Superior temporal gyrus (tissue), 1 donor: ENCODE measurements around the gene PDLIM5.
"Not testable (repeated sequence)": the region's sequence is repeated elsewhere in the genome, so short reads cannot be mapped to it uniquely, and the experiment has no call there.

ENCODE experiments used
- DNase-seq: peaks from one replicate; pipeline ENCODE4 v3.0.0-alpha.2; 2016; ENCODE audit errors: extremely low spot score

PDLIM5 gene, protein sequence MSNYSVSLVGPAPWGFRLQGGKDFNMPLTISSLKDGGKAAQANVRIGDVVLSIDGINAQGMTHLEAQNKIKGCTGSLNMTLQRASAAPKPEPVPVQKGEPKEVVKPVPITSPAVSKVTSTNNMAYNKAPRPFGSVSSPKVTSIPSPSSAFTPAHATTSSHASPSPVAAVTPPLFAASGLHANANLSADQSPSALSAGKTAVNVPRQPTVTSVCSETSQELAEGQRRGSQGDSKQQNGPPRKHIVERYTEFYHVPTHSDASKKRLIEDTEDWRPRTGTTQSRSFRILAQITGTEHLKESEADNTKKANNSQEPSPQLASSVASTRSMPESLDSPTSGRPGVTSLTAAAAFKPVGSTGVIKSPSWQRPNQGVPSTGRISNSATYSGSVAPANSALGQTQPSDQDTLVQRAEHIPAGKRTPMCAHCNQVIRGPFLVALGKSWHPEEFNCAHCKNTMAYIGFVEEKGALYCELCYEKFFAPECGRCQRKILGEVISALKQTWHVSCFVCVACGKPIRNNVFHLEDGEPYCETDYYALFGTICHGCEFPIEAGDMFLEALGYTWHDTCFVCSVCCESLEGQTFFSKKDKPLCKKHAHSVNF

DNA sequence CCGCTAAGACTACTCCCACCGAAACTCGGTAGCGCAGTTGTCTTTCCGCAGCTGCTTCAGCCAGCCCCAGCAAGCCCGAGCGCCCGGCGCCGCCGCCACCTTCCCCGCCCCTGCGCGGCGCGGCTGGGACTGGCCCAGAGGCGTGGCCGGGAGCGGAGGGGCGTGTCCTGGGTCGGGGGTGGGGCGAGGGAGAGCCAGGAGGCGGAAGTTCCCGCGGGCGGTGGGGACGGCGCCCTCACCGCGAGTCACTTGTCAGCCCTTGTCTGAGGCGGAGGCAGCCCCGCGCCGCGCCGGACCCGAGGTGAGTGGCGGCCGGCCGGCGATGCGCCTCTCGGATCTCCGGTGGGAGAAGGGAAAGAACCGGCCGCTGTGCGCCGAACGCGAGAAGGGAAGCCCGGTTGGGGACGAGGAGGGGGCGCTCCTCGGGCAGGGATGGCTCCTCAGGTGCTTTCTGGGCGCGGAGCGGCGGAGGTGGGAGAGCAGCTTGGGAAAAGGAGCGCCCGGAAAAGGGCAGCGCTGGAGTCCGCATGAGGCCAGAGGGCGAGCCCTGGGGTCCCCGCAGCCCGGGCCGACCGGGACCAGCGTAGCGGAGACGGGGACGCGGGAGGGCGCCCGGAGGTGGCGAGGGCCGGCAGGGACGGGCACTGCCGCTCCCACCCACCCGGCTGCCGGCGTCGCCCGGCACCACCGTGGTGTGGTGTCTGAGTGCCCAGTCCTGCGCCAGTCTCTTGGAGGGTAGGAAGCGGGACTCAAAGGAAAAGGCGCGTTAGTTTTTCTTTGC lies at the start of gene PDLIM5:
Gene PDLIM5 (plus strand): TSS at position 248 of the 781 bp plus-strand sequence. CDS start 3,347 bp downstream, outside the sequence.
- peak; percentile 86 for DNase-seq

DNA sequence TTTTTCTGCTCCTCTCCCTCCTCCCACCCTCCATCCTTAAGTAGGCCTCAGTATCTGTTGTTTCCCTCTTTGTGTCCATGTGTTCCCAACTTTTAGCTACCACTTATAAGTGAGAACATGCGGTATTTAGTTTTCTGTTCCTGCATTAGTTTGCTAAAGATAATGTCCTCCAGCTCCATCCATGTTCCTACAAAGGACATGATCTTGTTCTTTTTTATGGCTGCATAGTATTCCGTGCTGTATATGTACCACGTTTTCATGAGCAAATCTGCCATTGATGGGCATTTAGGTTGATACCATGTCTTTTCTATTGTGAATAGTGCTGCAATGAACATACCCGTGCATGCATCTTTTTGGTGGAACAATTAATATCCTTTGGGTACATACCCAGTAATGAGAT lies 49.3 kb upstream of the PDLIM5 start:
- DNase-seq = not testable (repeated sequence)

DNA sequence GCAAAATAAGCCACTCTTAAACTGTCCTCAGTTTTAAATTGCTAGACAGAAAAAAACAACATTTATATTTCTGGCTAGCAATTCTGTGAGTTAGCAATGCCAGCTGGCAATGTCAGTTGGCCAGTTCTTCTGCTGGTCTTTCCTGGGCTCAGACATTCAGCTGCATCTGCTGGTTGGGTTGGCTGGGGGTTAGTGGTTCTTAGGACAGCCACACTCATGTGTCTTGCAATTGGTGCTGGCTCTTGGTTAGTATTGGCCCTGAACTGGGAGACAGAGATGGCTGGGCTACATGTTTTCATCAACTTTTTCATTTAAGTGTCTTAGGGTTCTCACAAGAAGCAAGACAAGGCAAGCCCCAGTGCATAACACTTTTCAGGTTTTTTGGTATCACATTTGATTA lies 48.0 kb upstream of the PDLIM5 start:
- no peak for DNase-seq

DNA sequence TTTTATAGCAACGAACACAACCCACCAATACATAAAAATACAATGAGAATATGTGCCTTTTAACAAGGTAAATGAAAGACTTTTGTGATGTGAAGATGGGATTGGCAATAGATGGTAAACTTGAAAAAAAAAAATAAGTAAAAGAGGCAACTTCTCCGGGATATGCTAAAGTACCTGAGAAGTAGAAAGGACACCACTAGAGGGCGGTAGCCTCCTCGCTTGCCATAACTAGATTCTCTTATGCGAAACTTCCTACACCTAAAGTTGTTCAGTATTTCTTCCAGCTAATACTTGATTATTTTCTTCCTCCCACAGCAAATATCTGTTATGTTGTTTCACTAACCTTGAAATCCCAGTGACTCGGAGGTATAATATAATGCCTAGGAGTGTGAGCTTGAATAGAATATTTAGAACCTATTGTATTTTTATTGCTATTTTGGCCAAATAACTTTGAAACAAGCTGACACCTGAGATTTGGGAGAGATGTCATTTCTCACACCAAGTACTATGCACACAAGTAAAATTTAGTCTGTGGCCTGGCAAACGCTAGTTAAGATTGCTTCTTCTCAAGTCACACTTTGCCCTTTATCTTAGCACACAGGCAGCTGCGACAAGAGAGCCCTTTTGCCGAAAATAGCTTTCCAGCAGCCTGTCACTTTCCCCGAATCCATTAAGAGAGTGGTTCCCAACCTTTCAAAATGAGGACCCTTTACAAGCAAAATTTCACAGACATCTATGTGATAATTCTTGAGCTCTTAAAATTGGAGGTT lies 44.9 kb upstream of the PDLIM5 start:
- DNase-seq = peak; percentile 92

DNA sequence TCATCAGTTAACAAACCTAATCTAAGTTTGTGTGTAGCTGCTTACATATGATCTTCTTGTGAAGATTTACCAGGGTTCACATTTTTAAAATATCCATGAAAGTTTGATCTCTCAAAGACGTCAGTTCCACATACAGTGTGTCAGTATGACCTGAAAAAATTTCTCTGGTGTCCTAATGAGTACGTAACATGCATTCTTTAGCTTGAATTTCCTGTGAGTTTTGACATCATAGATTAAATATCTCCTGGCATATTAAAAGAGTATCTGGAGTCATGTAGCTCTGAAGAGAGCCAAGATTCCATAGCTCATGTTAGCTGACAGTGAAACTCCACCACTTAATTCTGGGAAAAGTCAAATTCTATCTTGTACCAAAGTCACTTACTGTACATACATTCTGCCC lies 43.9 kb upstream of the PDLIM5 start:
- no peak for DNase-seq

DNA sequence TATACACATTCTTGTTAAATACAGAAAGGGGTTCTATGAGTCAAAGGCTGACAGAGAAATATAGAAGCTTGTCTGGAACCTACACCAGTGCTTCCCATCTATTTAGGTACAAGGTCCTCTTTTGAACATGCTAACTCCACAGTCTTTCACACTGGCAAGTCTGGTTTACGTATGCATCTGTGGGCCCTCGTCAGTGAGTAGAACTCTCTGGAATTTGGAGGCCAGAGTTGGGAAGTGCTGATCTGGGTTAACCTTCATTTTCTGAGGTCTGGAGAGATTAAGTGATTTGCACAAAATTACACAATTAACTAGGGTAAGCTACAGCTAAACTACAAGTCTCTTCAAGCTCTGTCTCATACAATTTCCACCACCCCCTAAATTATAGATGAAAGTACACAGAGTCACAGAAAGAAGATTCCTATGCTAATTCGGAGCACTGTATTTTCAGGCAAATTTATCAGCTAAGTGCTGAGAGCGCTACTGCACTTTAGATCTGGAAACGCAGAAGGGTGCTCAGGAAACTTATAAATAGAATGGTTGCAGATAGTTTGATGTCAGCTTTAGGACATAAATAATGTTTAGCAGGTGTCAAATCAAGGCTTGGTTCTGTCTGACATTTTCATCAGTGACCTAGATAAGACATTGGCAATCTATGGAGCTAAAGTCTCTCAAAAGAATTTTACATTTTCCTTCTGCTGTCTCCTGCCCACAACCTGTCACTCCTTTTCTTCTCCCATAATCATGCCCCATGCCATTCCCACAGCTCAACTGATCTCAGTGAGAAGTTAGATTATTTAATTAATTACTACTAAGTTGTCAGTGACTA lies 43.0 kb upstream of the PDLIM5 start:
- DNase-seq = no peak

DNA sequence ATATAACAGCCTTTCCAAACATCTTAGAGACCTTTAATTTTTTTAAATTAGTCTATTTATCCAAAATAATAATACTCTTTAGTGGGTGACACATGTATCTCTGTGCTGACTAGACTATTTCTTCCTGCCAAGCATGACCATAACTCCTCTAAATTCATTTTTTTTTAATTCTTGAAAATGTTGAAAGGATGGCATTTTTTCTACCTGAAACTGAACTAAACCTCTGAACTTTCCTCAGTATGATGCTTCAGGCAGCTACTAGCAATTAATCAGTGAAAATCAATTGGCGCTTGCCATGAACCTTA lies 42.4 kb upstream of the PDLIM5 start:
- DNase-seq = no peak

DNA sequence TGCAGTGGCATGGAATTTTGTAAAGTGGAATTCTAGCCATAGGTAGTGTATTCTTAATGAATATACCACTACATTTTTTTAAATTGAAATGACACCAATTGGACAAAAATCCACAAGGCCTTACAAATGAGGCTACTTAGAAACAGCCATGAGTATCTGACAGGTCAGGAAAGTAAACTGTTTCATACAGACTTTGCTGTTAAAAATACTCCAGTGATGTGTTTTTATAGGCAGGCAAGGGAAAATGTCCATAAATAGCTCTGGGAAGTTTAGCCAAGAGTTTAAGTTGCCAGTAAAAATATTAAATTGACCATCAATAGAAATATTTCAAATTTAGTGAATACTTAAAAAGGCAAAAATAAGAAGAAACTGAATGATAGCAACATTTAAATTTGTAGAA lies 41.8 kb upstream of the PDLIM5 start:
- DNase-seq = no peak

DNA sequence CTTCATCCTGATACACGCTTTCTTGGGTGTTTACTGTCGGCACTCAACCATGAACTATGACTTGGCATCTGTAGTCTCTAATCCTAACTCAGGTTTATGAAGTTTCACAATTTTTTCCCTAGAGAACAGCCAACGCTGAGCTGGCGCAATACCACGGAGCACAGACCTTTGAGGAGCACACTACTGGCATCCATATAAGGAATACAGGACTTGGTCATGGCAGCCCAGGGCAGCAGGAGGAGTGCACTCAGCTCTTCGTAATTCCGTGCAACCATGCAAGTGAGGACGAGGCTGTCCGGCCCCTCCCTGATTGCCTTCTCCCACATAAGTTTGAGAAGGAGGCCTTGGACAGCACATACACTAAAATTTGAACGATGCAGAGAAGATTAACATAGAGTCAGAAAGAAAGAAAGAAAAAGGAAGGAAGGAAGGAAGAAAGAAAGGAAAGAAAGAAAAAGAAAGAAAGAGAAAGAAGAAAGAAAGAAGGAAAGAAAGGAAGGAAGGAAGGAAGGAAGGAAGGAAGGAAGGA lies 41.0 kb upstream of the PDLIM5 start:
- DNase-seq = no peak

DNA sequence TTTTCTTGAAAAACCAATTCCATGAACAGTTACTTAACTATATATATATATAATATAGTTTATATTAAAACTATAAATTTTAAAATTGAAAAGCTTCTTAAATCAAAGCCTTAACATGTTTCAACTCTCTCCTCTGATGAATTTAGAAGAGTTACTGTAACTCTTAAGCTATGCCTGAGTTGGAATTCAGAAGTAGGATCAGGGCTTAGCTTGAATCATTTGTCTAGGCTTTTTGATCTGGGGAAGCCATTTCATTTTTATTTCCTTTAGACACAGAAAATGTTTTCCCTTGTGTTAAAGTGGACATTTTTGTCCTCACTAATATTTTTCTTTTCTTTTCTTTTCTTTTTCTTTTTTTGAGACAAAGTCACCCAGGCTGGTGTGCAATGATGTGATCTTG lies 40.4 kb upstream of the PDLIM5 start:
- no peak for DNase-seq

DNA sequence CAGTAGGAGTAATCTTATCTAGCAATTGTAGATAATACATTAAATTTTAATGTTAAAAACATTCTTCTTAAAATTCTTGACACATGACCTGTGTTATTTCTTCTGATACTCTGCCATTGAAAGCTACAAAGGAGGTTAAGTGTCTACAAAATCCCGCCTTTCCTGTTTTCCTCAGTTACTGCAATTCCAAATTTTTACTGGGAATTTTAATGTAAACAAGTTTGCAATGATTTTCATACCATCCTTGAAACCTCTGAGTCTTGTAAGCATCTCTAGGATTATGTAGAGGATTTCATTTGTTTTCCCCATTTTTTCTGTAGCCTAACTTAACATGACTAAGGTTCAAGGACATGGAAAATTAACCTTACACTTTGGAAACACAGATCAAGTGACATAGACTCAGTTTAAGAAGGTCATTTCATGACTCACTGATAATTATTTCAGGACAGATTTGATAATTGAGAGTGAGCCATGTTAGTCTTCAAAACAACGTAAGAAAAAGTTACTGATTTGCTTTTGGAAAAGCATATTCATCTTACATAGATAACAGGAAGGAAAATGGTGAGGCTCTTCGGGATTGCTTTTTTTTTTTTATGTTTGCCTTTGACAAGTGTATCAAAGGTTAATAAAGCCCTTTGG lies 39.6 kb upstream of the PDLIM5 start:
- DNase-seq = no peak

DNA sequence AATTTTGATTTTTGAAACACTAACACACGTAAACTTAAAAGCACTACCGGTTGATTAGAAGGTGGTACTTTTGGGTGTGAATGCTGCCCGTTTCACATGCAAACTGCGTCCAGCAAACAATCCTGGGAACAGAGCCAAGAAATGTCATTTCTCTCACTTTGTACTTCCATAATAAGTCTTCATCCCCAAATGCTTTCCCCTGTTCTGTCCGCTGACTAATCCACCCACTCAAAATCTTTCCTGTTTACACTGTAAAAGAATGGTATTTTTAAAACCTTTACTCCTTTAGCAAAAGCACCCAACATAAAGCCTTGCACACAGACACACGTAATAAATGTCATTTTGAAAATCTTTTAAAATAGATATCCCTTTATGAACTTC lies 39.1 kb upstream of the PDLIM5 start:
- no peak for DNase-seq

DNA sequence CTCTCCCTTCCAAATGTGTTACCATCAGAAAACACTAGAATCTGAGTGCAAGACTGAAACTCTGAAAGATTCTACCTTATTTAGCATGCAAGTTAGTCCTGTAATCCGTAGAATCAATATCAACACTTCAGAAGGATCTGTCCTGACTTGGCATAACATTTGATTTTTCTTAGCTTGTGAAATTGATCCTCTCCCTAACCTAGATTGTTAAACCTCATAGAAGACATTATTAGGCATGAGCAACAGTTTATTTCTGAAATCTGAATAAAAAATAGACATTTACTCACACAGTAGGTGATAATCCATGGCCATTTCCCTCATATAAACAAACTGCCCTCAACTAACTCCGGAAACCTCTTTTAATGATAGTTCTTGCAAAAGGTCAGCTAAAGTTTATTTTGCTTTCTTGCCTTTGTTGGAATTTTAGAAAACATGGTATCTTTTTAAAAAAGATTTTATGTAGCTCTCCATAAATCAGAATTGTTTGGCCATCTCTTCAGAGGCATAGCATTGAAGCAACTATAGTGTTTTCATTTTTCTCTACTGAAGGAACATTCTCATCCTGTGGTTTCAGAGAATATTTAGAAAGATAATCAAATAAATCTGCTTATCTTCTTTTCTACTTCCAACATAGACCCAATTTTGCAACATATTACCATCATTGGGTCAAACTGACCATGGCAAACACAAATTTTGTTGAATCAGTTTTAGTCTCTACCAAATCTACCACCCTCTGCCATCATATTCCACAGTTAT lies 38.5 kb upstream of the PDLIM5 start:
- no peak for DNase-seq

DNA sequence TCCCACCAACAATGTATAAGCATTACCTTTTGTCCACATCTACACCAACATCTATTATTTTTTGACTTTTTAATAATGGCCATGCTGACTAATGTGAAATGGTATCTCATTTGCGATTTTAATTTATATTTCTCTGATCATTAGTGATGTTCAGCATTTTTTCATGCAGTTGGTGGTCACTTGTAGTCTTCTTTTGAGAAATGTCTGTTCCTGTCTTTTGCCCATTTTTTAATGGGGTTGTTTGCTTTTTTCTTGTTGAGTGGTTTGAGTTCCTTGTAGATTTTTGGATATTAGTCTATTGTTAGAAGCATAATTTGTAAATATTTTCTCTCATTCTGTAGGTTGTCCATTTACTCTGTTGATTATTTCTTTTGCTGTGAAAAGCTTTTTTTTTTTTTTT lies 36.8 kb upstream of the PDLIM5 start:
- DNase-seq = no peak

DNA sequence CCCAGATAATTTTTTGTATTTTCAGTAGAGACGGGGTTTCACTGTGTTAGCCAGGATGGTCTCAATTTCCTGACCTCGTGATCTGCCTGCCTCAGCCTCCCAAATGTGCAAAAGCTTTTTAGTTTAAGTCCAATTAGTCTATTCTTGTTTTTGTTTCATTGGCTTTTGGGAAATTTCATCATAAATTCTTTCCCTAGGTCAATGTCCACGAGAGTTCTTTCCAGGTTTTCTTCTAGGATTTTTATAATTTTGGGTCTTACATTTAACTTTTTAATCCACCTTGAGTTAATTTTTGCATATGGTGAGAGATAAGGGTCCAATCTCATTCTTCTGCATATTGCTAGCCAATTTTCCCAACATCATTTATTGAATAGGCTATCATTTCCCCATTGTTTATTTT lies 36.3 kb upstream of the PDLIM5 start:
- DNase-seq = no peak

DNA sequence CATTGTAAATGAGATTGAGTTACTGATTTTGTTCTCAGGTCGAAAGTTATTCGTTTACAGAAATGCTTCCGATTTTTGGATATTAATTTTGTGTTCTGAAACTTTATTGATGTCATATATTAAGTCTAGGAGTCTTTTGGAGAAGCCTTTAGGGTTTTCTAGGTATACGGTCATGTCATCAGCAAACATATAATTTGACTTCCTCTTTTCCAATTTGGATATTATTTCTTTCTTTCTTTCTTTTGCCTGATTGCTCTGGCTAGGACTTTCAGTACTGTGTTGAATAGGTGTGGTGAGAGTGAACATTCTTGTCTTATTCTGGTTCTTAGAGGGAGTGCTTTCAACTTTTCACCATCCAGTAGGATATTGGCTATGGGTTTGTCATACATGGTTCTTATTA lies 35.4 kb upstream of the PDLIM5 start:
- no peak for DNase-seq

DNA sequence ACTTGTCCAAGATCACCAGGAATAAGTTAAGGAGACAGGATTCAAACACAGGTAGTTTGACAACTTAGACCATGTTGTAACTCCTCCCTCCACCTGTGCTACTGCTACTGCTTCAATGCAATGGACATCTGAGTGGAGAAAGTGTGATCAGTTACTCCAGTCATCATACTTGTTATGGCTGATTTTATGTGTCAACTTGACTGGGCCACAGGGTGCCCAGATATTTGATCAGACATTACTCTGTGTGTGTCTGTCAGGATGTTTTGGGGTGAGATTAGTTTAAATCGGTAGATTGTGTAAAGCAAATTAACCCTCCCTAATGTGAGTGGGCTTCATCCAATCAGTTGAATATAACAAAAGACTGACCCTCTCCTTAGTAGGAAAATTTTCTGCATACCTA lies 34.8 kb upstream of the PDLIM5 start:
- no peak for DNase-seq

DNA sequence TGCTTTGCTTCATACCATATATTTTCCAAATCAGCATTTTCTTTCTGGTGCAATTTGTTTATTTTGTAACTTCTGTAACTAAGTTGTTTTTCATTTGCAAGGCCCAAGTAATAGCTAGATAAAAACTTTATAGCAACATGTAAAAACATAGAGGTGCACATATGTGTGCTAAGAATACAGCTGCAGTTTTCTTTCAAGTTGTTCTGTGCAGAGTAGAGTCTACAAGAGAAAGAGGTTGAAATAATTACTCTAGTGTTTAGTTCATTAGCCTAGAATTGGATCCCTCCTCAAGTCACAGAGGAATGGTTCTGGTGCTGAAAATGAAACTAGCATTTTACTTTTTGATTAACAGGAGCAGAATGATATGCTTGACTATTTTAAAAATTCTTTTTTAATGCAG lies 32.2 kb upstream of the PDLIM5 start:
- no peak for DNase-seq

DNA sequence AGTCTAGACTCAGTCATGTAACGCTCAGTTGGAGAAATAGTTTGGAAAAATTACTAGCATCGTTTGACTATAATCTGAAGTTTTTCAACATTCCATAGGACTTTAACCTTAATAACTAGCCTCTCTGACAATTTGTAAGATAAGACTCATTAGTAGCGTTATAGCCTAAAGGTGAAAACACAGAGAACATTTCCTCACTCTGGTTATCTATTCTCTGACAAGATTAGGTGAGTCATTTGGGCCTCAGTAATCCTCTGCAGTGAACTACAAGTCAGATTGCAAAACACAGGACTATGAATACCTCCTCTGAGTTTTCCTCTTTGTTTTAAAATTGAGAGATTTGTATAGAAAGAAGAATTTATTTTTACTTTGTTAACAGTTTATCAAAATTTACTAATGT lies 31.8 kb upstream of the PDLIM5 start:
- DNase-seq = no peak

DNA sequence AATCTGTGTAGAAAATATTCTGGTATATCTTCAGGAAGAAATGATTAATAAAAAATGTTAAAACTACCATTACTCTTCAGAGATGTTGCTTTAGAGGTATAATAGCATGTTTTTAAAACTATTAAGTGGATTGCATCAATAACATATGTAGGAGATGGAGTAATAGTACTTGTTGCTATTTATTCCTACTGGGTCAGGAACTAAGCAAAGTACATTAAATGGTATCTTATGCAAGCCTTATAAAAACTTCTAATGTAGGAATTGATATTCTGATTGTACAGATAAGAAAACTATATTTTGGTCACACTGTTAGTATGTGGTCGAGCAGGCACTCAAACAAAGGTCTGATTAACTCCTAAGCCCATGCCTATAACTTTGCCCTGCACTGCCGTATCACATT lies 31.4 kb upstream of the PDLIM5 start:
- no peak for DNase-seq
